ENCODE data around the gene TMEM88. TPM values are rescaled to one million over a fixed set of nuclear protein-coding genes. Genes with fewer than 3 reads are reported as not detected.

The TMEM88 gene
- total and polyA plus RNA-seq, 2 donors (not counting 1 experiment from before 2014, with no cell fraction given), result 5.1 to 9.5 TPM

DNA sequence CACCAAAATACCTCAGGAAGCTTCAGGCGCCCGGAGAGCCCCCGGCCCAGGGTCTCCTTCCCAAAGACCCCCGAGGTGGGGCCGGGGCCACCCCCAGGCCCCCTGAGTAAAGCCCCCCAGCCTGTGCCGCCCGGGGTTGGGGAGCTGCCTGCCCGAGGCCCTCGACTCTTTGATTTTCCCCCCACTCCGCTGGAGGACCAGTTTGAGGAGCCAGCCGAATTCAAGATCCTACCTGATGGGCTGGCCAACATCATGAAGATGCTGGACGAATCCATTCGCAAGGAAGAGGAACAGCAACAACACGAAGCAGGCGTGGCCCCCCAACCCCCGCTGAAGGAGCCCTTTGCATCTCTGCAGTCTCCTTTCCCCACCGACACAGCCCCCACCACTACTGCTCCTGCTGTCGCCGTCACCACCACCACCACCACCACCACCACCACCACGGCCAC lies 6.7 kb upstream of the TMEM88 start:
- Histone ChIP-seq H3K4me2 (replicated peaks; ENCODE audit: low read depth, low read length, poor library complexity, severe bottlenecking) (no peak overlapping the region), H3K4me1 (ENCODE audit: control insufficient read depth in 2 of 2, insufficient read depth in 2 of 2, low read length in 2 of 2) (peaks cover 17 to 38% of the 10 kb centered on the region in 2 donors), H3K9ac (ENCODE audit: low read length) (no peak overlapping the region), H3K9me3 (ENCODE audit: control extremely low read depth in 1 of 3, control insufficient read depth in 2 of 3, insufficient read depth in 1 of 3, low read length in 2 of 3) (no peaks in the 10 kb centered on the region), H4K20me1 (ENCODE audit: control insufficient read depth, insufficient read depth, low read length, poor library complexity, severe bottlenecking) (peaks cover 84% of the 10 kb centered on the region), H3K27me3 (replicated peaks in 1 of 4; ENCODE audit: control extremely low read depth in 1 of 4, control insufficient read depth in 3 of 4, insufficient read depth in 4 of 4, low read length in 3 of 4) (no peaks in the 10 kb centered on the region), H3K79me2 (ENCODE audit: control insufficient read depth, insufficient read depth, low read length) (peaks cover 31% of the 10 kb centered on the region), H3K4me3 (ENCODE audit: control extremely low read depth in 1 of 5, extremely low read depth in 1 of 5, insufficient read depth in 1 of 5, low read depth in 2 of 5, low read length in 4 of 5) (no peak overlapping the region), H3K36me3 (replicated peaks in 1 of 2; ENCODE audit: control extremely low read depth in 1 of 2, control insufficient read depth in 1 of 2, extremely low read depth in 1 of 2, insufficient read depth in 2 of 2, low read length in 1 of 2) (peaks cover 0 to 41% of the 10 kb centered on the region in 2 experiments), H2AFZ (ENCODE audit: insufficient read depth, low read depth, low read length, poor library complexity, severe bottlenecking) (no peak overlapping the region), H3K27ac (ENCODE audit: low read length in 2 of 2) (no peak overlapping the region)
- TF ChIP-seq EZH2 (IDR thresholded peaks at IDR 0.05; ENCODE audit: borderline replicate concordance, insufficient read depth, low read depth, low read length, poor library complexity, severe bottlenecking), result no peak
- TF ChIP-seq, protein P1, sequence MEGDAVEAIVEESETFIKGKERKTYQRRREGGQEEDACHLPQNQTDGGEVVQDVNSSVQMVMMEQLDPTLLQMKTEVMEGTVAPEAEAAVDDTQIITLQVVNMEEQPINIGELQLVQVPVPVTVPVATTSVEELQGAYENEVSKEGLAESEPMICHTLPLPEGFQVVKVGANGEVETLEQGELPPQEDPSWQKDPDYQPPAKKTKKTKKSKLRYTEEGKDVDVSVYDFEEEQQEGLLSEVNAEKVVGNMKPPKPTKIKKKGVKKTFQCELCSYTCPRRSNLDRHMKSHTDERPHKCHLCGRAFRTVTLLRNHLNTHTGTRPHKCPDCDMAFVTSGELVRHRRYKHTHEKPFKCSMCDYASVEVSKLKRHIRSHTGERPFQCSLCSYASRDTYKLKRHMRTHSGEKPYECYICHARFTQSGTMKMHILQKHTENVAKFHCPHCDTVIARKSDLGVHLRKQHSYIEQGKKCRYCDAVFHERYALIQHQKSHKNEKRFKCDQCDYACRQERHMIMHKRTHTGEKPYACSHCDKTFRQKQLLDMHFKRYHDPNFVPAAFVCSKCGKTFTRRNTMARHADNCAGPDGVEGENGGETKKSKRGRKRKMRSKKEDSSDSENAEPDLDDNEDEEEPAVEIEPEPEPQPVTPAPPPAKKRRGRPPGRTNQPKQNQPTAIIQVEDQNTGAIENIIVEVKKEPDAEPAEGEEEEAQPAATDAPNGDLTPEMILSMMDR (IDR thresholded peaks at IDR 0.05), result no peak
- no peaks in the 10 kb centered on the region for H3K9me3 Mint-ChIP-seq (ENCODE audit: insufficient read depth)
- 93% methylated on average over 16 of the region's 20 CpGs for WGBS (ENCODE audit: insufficient coverage)
- no peaks in the 10 kb centered on the region for H3K27me3 Mint-ChIP-seq
- ChIA-PET POLR2A (no interaction called here), CTCF (interaction anchor here (5.7 kb wide), 1 partner anchor 13 kb away, joined by 53 read pairs; the partner anchor contains the start of gene KDM6B)
- intact Hi-C loops (cut with micrococcal nuclease), result loop anchor here (10.0 kb wide), 1 partner anchor 233 kb away; the partner anchor contains the start of gene FXR2
- peaks cover 33% of the 10 kb centered on the region for H3K4me1 Mint-ChIP-seq
- DNase-seq (no peak), ATAC-seq (ENCODE audit: low read depth) (no peak)
- no peak overlapping the region for H3K4me3 Mint-ChIP-seq
- H3K27ac Mint-ChIP-seq, result no peak overlapping the region

GRCh38 chr17:7848739-7849129 lies 6.1 kb upstream of the TMEM88 start:
- 97% methylated on average over 12 of the region's 21 CpGs for WGBS (ENCODE audit: insufficient coverage)
- H3K27me3 Mint-ChIP-seq, result no peaks in the 10 kb centered on the region
- Histone ChIP-seq H2AFZ (ENCODE audit: insufficient read depth, low read depth, low read length, poor library complexity, severe bottlenecking) (no peak overlapping the region), H3K36me3 (replicated peaks in 1 of 2; ENCODE audit: control extremely low read depth in 1 of 2, control insufficient read depth in 1 of 2, extremely low read depth in 1 of 2, insufficient read depth in 2 of 2, low read length in 1 of 2) (peaks cover 0 to 41% of the 10 kb centered on the region in 2 experiments), H3K4me3 (ENCODE audit: control extremely low read depth in 1 of 5, extremely low read depth in 1 of 5, insufficient read depth in 1 of 5, low read depth in 2 of 5, low read length in 4 of 5) (no peak overlapping the region), H3K4me1 (ENCODE audit: control insufficient read depth in 2 of 2, insufficient read depth in 2 of 2, low read length in 2 of 2) (peaks cover 17 to 36% of the 10 kb centered on the region in 2 donors), H3K27me3 (replicated peaks in 1 of 4; ENCODE audit: control extremely low read depth in 1 of 4, control insufficient read depth in 3 of 4, insufficient read depth in 4 of 4, low read length in 3 of 4) (no peaks in the 10 kb centered on the region), H3K79me2 (ENCODE audit: control insufficient read depth, insufficient read depth, low read length) (peaks cover 31% of the 10 kb centered on the region), H3K9me3 (ENCODE audit: control extremely low read depth in 1 of 3, control insufficient read depth in 2 of 3, insufficient read depth in 1 of 3, low read length in 2 of 3) (no peaks in the 10 kb centered on the region), H3K27ac (ENCODE audit: low read length in 2 of 2) (no peak overlapping the region), H3K4me2 (replicated peaks; ENCODE audit: low read depth, low read length, poor library complexity, severe bottlenecking) (no peak overlapping the region), H4K20me1 (ENCODE audit: control insufficient read depth, insufficient read depth, low read length, poor library complexity, severe bottlenecking) (peaks cover 84% of the 10 kb centered on the region), H3K9ac (ENCODE audit: low read length) (no peak overlapping the region)
- TF ChIP-seq, protein P1 (IDR thresholded peaks at IDR 0.05), result no peak
- no peak for TF ChIP-seq EZH2 (IDR thresholded peaks at IDR 0.05; ENCODE audit: borderline replicate concordance, insufficient read depth, low read depth, low read length, poor library complexity, severe bottlenecking)
- H3K4me1 Mint-ChIP-seq, result peaks cover 30% of the 10 kb centered on the region
- intact Hi-C loops (cut with micrococcal nuclease), result loop anchor here (10.0 kb wide), 1 partner anchor 234 kb away; the partner anchor contains the start of gene FXR2
- ATAC-seq (ENCODE audit: low read depth) (no peak), DNase-seq (no peak)
- no peak overlapping the region for H3K27ac Mint-ChIP-seq
- ChIA-PET POLR2A (no interaction called here), CTCF (interaction anchor here (4.0 kb wide), 1 partner anchor 15 kb away, joined by 49 read pairs; the partner anchor contains the start of gene KDM6B)
- H3K4me3 Mint-ChIP-seq, result no peak overlapping the region
- no peaks in the 10 kb centered on the region for H3K9me3 Mint-ChIP-seq (ENCODE audit: insufficient read depth)
